Activated naive CD4-positive, alpha-beta T cell treated with anti-CD3 and anti-CD28 coated beads, Interleukin-2, amount 50 U/mL, for 72 hours (primary cell): ENCODE data around the gene MED12L. TPM values are rescaled to one million over a fixed set of nuclear protein-coding genes. Genes with fewer than 3 reads are reported as not detected.

Experiments used
- ATAC-seq, 2 donors: fragments of 150-1000 bp; cut with Tn5 transposase; 2 replicates each; pipeline ENCODE4 v1.10.0; 2021; ENCODE audit warnings: mild to moderate bottlenecking in 2 of 2, moderate library complexity in 2 of 2
- DNase-seq, 2 donors: peaks; one replicate each; pipeline ENCODE4 v3.0.0; 2021 to 2022; ENCODE audit warnings: low spot score in 2 of 2
- H3K27ac Mint-ChIP-seq, 2 donors: one replicate each; pipeline ENCODE4 v1.8.0; 2022; ENCODE audit warnings: mild to moderate bottlenecking in 2 of 2, mixed read lengths in 2 of 2
- H3K36me3 Mint-ChIP-seq, 2 donors: one replicate each; pipeline ENCODE4 v1.8.0; 2022; ENCODE audit warnings: mixed read lengths in 2 of 2
- H3K9me3 Mint-ChIP-seq, 2 donors: one replicate each; pipeline ENCODE4 v1.8.0; 2022; ENCODE audit warnings: mixed read lengths in 2 of 2
- total RNA-seq, 2 donors: library from RNA; stranded (reverse); gene quantifications; one replicate each; pipeline ENCODE4 v1.2.3, GENCODE V29; 2022

The MED12L gene
- total RNA-seq, 2 donors from 2014 or later, result 1.5 to 6.9 TPM

DNA sequence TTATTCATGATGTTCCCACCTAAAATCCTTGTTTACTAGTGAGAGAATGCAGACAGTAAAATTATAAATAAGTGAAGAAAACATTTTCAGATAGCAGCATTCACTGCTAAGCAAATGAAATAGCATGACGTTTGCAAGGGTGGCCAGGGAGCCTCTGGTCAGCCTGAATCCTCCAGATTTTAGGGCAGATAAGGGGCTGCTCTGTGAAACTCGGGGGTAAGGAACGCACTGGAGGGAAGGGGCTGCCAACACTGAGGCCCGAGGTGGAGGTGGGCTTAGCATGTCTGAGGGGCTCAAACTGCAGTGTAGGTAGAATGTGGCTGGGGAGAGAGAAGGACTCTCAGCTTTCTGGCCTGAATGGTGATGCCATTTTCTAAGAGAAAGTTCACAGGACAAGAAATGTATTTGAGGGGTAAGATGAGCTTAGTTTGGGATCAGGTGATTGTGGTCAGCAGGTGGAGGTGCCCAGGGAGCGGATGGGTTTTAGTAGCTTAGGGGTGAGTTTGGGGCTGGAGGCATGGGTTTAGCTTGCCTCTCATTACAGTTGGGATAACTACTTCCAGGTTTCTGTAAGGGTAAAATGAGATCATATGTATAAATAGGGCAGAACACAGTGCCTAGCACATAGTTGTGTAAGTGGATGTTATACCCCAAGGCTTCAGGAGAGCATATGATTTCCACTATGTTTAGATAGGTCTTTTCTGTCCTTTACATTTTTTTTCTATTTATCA lies 97.0 kb downstream of the MED12L start:
- DNase-seq (no peak), ATAC-seq (no peak)
- Mint-ChIP-seq H3K36me3 (peaks cover 4 to 9% of the 10 kb centered on the region in 2 donors), H3K9me3 (no peaks in the 10 kb centered on the region), H3K27ac (peak overlapping the region in 1 of 2 donors; percentile 75)

DNA sequence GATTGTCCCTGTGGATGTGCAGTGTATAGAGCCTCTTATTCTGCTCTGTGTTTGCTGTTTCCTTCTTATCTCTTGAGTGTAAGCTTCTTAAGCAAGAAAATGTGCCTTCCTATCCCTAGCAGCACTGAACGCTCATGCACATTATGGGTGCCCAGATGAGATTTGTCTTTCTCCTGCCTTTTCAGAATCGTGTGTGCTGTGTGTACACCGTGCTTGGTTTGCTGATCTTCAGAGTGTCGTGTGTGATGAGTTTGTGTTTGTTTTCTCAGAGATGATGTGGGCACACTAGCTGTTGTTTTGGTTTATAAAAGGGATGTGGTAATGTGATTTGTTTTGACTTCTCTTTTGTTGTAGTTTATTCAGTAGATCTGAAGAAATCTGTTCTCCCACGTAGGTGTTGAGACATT lies 97.8 kb downstream of the MED12L start:
- DNase-seq (no peak), ATAC-seq (peak; percentile 56 to 73)
- H3K27ac Mint-ChIP-seq, result peak overlapping the region; percentile 75
- H3K9me3 Mint-ChIP-seq, result no peaks in the 10 kb centered on the region
- peaks cover 4 to 9% of the 10 kb centered on the region in 2 donors for H3K36me3 Mint-ChIP-seq

DNA sequence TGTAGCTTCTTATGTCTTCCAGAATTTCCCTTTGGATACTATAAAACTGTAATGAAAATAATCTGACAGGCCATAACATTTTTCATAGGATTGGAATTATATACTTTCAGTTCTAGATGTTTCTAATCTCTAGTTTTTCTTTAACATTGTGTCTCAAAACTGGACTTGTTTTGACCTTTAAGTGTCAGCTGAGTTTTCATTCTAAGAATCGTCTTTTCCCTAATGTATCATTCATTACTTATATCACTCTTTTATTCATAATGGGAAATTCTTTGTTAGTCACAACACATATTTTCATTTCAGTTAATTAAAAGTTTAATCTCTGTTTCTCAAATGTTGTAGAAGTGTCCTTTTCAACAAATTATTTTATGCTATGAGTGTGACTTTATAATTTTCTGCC lies 105.6 kb downstream of the MED12L start:
- DNase-seq, result no peak
- peaks cover 5 to 16% of the 10 kb centered on the region in 2 donors for H3K9me3 Mint-ChIP-seq
- peaks cover 11 to 34% of the 10 kb centered on the region in 2 donors for H3K36me3 Mint-ChIP-seq
- peak; percentile 76 to 78 for ATAC-seq
- H3K27ac Mint-ChIP-seq, result peak overlapping the region; percentile 92 to 99

DNA sequence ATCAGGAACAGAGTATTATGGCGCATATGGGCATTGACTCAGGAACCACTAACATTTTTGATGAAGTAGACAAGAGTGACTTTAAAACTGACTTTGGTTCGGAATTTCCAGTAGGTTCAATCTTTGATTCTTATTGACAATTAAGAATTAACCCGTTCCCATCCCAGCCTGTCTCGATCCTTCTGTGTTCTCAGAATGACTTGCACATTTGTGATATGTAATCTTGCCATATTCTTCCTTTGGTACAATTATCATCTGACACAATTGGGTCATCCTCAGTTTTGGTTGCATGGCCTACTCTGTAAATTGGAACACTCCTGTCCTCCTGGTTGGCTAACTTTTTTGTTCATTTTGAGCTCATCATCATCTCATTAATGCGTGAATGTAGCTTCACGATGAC lies 107.1 kb downstream of the MED12L start:
- Mint-ChIP-seq H3K36me3 (peaks cover 11 to 42% of the 10 kb centered on the region in 2 donors), H3K27ac (no peak overlapping the region), H3K9me3 (peaks cover 5 to 16% of the 10 kb centered on the region in 2 donors)
- DNase-seq (no peak), ATAC-seq (no peak)

DNA sequence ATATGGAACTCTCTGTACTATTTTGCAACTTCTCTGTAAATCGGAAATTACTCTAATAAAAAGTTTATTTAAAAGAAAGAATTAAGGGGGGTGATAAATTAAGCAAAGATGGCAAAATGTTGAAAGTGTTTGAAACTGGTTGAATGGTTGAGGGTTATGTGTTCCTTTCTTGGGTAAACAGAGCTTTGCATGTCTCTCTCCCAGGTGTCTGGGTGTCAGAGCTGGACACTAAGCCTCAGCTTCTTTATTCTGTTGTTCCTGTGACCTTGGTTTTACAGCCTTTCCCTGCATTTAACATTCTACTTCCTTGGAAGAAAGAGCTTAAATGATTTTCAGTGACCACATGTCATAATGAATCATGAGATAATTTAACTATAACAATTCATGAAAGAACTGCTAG lies 110.4 kb downstream of the MED12L start:
- Mint-ChIP-seq H3K9me3 (peaks cover 10 to 16% of the 10 kb centered on the region in 2 donors), H3K27ac (peak overlapping the region; percentile 13 to 23), H3K36me3 (peaks cover 33 to 68% of the 10 kb centered on the region in 2 donors)
- ATAC-seq (no peak), DNase-seq (no peak)

DNA sequence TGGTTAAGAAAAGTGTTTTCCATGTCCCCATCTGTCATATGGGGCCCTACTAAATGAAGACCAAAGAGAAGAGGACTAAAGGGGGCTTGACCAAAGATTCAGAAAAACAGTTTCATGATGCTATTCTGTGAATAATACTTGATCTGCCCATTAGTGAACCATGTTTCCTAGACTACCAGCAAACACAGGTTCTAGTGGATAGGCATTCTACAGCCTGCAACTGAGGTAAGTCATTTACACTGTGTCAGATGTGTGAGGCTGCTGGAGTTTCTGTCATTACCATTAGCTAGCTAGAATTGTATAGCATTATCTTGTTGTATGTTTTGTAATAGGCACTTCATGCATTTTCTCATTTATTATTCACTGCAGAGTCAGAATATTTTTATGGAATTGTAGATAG lies 111.0 kb downstream of the MED12L start:
- no peak for DNase-seq
- Mint-ChIP-seq H3K27ac (peak overlapping the region in 1 of 2 donors; percentile 23), H3K36me3 (peaks cover 33 to 68% of the 10 kb centered on the region in 2 donors), H3K9me3 (peaks cover 7 to 10% of the 10 kb centered on the region in 2 donors)
- peak; percentile 21 to 43 for ATAC-seq

DNA sequence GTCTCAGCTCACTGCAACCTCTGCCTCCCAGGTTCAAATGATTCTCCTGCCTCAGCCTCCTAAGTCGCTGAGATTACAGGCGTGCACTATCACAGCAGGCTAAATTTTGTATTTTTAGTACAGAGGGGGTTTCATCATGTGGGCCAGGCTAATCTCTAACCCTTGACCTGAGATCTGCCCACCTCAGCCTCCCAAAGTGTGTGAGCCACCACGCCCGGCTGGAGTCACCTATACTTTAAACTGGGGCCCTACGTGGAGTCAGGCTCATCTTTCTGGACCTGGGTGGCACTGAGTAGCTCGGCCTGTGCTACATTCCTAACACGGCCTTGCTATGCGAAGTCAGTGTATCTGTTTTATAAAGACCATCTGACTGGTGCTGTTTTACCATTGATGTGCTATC lies 111.8 kb downstream of the MED12L start:
- H3K36me3 Mint-ChIP-seq, result peaks cover 35 to 75% of the 10 kb centered on the region in 2 donors
- no peak for DNase-seq
- peaks cover 7 to 10% of the 10 kb centered on the region in 2 donors for H3K9me3 Mint-ChIP-seq
- H3K27ac Mint-ChIP-seq, result no peak overlapping the region
- ATAC-seq, result no peak

DNA sequence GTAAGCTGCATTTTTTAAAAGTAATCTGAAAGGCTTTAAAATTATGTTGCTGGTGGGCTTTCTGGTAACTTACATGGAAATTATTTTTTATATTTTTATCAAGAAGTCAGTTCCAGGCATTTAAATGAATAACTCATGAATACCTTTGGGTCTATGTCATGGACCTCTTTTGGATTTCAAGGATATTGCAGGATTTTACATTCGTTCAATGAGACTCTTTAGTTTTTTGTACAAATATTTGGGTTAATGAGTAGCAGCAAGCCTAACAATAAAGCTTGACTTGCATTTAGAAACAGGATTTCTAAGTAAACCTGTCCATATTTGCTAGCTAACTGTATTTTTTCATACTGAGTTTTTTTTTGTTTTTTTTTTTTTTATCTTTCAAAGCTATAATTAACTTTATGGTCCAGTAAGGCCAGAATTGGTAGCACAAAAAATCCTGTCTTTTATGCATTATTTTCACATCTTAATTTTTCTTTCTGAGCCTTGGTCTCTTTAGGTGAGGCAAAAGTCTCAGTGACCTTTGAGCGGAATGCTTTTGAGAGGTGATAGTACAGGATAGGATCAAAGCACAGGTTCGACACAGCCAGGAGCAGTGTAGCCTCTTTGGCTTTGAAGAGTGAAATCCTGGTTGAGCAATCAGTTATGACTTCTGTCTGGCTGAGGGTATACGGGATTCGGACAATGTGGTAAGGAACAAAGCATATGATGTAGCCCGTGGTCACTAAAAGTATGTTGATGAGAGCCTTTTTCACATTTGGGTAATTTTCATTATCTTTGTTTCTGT lies 112.7 kb downstream of the MED12L start:
- ATAC-seq (no peak), DNase-seq (no peak)
- peak overlapping the region; percentile 72 to 93 for H3K27ac Mint-ChIP-seq
- peaks cover 6 to 7% of the 10 kb centered on the region in 2 donors for H3K9me3 Mint-ChIP-seq
- peaks cover 35 to 68% of the 10 kb centered on the region in 2 donors for H3K36me3 Mint-ChIP-seq

DNA sequence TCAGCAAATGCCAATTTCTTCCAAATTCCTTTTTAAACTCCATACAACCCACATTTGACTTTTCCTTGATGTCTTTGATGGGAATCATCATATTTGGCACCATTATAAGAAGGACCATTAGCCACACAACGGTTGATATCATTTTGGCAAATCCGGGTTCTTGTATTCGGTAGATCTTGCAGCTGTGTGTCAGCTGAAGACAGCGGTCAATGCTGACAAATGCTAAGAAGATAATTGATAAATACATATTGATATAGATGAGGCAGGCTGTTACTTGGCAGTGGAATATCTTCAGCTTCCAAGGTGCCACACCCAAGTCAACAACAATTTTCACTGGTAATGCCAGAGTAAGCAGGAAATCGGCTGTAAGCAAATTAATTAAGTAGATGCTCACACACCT lies 113.4 kb downstream of the MED12L start:
- ATAC-seq, result no peak

DNA sequence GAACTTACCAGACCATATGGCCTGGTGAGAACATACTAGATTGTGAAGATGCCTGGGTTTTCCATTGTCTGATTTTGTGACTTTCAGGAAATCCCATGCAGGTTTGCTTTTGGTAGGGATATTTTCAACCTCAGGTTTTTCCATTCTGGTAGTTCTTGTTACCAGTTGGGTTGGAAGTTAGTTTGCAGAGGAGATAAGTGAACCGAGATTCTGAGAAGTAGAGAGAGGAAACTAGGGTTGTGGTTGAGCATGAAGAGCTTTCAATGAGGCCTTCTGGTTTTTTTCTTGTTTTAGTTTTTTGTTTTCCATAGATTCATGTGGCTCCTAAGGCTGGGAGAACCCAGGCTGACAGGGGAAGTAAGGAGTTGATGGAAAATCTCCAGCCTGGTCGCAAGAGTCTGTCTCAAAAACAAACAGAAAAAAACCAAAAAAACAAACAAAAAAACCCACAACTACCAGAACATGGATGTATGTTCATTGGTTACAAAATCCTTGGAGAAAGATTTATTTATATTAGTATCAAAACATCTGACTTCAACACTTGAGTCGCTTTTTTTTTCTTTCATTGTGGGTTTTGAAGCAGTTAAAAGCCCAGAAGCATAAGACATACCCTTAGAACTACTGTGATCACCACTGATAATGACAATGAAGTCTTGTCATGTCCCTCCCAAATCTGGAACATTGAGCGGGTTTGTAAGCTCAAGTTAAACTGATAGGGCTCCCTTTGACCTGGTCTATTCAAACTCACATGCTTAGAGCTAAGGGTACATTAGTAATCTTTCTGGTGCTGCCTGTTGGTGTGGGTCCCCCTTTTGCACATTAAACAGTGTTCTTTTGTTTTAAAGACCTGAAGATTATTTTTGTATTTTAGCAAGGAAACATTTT lies 114.3 kb downstream of the MED12L start:
- ATAC-seq, result peak in 1 of 2 donors; percentile 13
- peaks cover 0 to 7% of the 10 kb centered on the region in 2 donors for H3K9me3 Mint-ChIP-seq
- H3K27ac Mint-ChIP-seq, result peak overlapping the region; percentile 93 to 99
- peaks cover 35 to 55% of the 10 kb centered on the region in 2 donors for H3K36me3 Mint-ChIP-seq
- DNase-seq, result no peak

More for the DNA sequence above, 113.4 kb downstream of the MED12L start:
- Mint-ChIP-seq H3K9me3 (peaks cover 5 to 7% of the 10 kb centered on the region in 2 donors), H3K27ac (peak overlapping the region; percentile 93 to 99), H3K36me3 (peaks cover 35 to 64% of the 10 kb centered on the region in 2 donors)
- DNase-seq, result no peak

DNA sequence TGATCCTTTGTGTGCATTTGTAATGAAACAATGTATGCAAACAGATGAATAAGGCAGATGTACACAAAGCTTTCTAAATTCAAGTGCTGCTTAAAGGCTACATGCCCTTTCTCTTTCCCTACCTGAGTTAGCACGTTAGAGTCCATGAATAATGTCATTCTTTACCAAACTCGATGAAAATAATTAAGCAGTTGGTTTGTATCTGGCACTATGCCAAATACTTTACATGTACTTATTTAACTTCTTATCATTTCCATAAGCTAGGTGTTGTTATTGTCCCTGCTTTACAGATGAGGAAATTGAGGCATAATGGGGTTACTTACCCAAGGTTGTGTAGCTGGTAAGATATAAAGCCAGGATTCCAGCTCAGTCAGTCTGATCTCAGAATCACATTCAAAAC lies 115.1 kb downstream of the MED12L start:
- ATAC-seq (no peak), DNase-seq (no peak)
- H3K27ac Mint-ChIP-seq, result peak overlapping the region; percentile 93 to 99
- H3K9me3 Mint-ChIP-seq, result peaks cover 0 to 7% of the 10 kb centered on the region in 2 donors
- H3K36me3 Mint-ChIP-seq, result peaks cover 35 to 55% of the 10 kb centered on the region in 2 donors

DNA sequence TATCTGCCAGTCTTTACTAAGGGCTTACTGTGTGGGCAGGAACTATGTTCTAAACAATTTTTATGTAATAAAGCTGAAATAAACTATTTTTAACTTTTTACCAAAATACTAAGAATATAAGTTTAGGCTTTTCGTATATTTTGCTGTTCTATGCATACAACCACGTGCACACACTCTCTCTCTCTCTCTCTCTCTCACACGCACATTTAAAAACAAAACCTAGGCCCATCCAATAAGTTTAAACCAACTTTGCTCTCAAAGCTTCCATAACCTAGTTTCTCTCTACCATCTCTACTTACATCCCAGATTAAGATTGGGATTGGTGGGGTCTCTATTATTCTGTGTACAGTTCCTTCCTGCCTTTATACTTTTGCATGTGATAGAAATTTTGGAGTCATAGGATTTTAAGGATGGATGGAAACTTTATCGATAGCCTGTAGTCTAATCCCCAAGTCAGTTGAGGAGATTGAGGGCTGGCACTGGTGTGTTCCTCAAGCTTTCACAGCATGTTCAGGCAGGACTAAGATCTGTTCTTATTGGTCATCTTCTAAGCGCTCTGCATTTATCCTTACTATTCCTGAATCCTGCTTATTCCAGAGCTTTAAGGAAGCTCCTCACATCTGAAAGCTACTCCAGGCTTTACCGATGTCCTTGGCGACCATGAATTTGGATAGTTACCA lies 115.7 kb downstream of the MED12L start:
- DNase-seq (no peak), ATAC-seq (no peak)
- peaks cover 0 to 7% of the 10 kb centered on the region in 2 donors for H3K9me3 Mint-ChIP-seq
- peaks cover 35 to 55% of the 10 kb centered on the region in 2 donors for H3K36me3 Mint-ChIP-seq
- peak overlapping the region; percentile 93 to 99 for H3K27ac Mint-ChIP-seq

DNA sequence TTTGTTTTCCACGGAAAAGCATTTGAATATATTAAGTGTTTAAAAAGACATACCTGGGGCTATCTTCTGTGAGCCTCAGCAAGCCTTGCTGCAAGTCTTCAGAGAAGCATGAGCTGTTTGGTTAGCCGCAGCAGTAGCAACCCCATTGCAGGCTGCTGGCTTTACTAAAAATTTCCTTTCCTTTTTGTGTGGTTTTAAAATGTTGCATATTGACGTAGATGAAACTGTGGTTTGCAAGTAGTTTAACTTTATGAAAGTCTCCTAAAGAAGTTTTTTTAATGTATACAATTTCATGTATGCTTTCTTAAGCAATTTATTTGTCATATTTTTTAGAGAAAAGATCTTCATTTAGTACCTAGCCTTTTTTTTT lies 117.6 kb downstream of the MED12L start, which contains the start of gene GPR171:
GPR171 (minus strand) TSS at position 166 of the 370 bp plus-strand sequence. CDS start 3,830 bp downstream, outside the sequence.
- Mint-ChIP-seq H3K9me3 (peaks cover 0 to 7% of the 10 kb centered on the region in 2 donors), H3K36me3 (peaks cover 35 to 43% of the 10 kb centered on the region in 2 donors), H3K27ac (peak within 1 kb of the TSS; percentile 98 to 99)
- ATAC-seq (peak; percentile 75 to 88), DNase-seq (peak; percentile 64 to 69)

DNA sequence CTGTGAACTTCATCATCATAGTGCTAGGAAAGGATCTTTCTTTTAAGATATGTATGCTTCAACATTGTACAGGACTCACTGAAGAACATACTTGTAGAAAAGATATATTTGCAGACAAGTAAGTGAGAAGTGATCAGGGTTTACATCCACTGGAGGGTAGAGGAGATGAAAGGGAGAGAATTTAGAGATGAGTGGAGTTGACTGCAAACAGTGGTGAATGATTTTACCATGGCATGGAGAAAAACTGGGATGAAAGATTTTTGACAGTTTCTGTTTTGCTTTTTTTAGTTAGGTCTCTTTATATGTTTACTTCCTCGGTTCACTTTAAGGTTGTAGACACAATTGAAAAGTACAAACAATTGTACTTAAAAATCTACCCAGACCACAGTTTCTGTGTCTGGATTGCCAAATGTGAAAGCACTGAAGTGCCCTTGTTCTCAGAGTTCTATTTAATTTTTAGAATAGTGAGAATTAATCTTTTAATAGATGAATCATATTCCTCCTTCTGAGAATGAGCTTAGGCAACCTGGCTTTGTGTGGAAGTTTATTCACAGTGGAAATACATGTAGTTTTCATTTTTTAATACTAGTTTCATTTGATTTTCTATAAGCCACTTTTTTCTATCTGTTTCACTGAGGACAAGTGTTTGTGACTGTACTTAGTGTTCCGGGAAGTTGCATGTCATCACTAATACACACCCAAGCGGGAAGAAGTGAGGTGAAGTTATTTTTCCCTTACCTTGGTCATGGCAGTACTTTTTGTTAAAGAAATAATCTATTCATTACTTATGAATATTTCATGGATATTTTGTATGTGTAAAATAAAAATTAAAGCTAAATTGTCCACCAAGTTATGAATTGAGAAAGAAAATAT lies 119.3 kb downstream of the MED12L start:
- peaks cover 20 to 27% of the 10 kb centered on the region in 2 donors for H3K36me3 Mint-ChIP-seq
- peak; percentile 31 to 43 for ATAC-seq
- DNase-seq, result no peak
- H3K27ac Mint-ChIP-seq, result peak overlapping the region; percentile 98
- peaks cover 0 to 2% of the 10 kb centered on the region in 2 donors for H3K9me3 Mint-ChIP-seq

DNA sequence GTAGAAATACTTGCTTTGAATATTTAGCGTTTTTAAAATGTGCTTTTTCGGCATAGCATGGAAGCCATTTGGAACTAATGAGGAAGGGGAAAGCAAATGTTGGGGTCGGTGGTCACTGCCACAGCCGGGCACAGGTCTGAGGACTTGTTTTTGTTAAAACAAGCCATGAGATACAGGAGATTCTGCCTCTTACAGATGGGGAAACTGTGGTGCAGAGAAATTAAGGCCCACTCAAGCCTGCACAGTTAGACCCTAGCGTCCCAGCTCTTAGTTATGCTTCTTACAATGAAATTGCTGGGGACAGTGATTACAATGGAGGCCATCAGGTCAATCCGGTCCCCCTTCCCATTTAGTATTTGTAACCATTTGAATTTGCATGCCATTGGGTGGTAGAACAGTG lies 120.0 kb downstream of the MED12L start:
- Mint-ChIP-seq H3K9me3 (peaks cover 0 to 2% of the 10 kb centered on the region in 2 donors), H3K36me3 (peaks cover 13 to 20% of the 10 kb centered on the region in 2 donors), H3K27ac (peak overlapping the region; percentile 98)
- DNase-seq, result no peak
- no peak for ATAC-seq
